LHCN-M2 (cell line): ENCODE measurements around the gene NUP188. TPM values are rescaled to one million over a fixed set of nuclear protein-coding genes. Genes with fewer than 3 reads are reported as not detected.

ENCODE experiments used
- DNase-seq: peaks from one replicate; pipeline ENCODE4 v3.0.0-alpha.2; 2012; ENCODE audit warnings: low read depth
- polyA plus RNA-seq: library from polyadenylated mRNA; unstranded; fragments of >200 nt; gene quantifications from one replicate; pipeline ENCODE4 v1.2.1, GENCODE V29; 2012; ENCODE audit warnings: missing spikeins
- total RNA-seq: library from RNA; depleted of rRNA; stranded (reverse); fragments of >200 nt; gene quantifications from 2 replicates; pipeline ENCODE4 v1.2.3, GENCODE V29; 2014; rRNA removed

The NUP188 gene, protein sequence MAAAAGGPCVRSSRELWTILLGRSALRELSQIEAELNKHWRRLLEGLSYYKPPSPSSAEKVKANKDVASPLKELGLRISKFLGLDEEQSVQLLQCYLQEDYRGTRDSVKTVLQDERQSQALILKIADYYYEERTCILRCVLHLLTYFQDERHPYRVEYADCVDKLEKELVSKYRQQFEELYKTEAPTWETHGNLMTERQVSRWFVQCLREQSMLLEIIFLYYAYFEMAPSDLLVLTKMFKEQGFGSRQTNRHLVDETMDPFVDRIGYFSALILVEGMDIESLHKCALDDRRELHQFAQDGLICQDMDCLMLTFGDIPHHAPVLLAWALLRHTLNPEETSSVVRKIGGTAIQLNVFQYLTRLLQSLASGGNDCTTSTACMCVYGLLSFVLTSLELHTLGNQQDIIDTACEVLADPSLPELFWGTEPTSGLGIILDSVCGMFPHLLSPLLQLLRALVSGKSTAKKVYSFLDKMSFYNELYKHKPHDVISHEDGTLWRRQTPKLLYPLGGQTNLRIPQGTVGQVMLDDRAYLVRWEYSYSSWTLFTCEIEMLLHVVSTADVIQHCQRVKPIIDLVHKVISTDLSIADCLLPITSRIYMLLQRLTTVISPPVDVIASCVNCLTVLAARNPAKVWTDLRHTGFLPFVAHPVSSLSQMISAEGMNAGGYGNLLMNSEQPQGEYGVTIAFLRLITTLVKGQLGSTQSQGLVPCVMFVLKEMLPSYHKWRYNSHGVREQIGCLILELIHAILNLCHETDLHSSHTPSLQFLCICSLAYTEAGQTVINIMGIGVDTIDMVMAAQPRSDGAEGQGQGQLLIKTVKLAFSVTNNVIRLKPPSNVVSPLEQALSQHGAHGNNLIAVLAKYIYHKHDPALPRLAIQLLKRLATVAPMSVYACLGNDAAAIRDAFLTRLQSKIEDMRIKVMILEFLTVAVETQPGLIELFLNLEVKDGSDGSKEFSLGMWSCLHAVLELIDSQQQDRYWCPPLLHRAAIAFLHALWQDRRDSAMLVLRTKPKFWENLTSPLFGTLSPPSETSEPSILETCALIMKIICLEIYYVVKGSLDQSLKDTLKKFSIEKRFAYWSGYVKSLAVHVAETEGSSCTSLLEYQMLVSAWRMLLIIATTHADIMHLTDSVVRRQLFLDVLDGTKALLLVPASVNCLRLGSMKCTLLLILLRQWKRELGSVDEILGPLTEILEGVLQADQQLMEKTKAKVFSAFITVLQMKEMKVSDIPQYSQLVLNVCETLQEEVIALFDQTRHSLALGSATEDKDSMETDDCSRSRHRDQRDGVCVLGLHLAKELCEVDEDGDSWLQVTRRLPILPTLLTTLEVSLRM (N-terminal part only)
- total RNA-seq: 61.6 and 80.0 TPM in 2 replicates
- polyA plus RNA-seq: 37.5 TPM

DNA sequence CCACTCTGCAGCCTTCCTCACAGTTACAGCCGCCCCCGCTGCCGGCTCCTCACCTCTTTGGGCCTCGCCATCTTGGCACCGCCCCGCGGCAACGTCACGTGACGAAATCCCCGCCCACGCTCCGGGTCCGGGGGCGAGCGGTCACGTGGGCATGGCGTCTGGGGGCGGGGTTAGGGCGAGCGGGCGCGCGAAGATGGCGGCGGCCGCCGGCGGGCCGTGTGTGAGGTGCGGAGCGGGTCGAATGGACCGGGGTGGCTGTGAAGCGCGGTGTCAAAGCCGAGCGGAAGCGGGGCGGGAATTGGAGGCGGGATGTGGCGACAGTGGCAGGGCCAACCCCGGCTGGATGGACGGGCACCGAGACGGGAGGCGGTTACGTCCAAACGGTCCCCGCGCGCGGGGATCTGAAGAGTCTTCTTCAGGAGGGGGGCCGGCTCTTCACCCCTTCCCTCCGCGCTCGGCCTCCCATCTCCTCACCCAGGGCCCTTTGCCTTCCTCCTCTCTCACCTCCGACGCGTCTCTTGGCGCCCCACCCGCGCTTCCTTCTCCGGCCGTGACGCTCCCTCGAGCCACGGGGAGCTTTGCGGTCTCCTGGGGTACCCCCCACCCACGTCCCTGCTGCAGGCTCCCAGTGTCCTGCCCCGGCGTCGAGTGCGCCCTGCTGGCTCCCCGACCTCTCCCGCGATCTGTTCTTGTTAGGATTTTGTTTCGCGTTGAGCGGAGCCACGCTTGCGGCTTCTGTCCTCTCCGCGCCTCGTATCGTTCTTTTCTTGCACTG, at the start of gene NUP188, which contains the start of gene DOLK:
Gene NUP188 (plus strand): TSS at position 173 of the 775 bp plus-strand sequence. CDS start 21 bp downstream, at position 194.
Gene DOLK (minus strand): TSS at position 77 of the 775 bp plus-strand sequence. CDS start 300 bp downstream, outside the sequence.
- DNase-seq: peak; percentile 89

- DNase-seq: no peak
Observed at GRCh38 chr9:128898382-128898781, 49.1 kb upstream of the NUP188 start.

GRCh38 chr9:128898845-128899565, 48.5 kb upstream of the NUP188 start:
- no peak for DNase-seq

DNA sequence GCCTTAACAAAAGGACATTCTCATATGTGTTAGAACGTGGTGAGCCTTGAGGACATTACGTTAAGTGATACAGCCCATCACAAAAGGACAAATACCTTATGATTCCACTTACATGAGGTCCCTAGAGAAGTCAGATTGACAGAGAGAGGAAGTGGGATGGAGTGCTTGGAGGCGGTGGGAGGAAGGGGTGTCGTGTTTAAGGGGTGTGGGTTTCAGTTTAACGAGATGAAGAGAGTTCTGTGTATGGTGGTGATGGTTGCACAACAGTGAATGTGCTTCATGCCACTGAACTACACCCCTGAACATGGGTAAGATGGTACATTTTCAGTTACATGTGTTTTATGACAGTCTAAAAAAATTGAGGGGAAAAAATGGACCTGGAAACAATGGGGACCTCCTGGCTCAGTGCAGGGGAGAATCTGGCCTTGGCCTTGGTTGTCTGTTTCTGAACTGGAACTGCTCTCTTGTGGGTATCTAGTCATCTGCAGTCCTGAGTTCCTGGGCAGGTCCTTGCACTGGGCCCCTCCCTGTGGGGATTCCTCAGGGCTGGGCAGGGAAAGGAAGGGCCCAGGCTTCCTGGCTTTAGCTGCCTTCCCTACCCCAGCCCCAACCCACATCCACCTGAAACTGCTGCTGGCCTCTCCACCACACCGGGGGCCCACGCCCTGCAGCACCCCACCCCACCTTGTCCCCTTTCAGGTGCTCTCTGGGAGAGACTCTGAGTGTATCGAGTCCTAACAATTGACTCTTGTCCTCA, 47.8 kb upstream of the NUP188 start:
- no peak for DNase-seq

DNA sequence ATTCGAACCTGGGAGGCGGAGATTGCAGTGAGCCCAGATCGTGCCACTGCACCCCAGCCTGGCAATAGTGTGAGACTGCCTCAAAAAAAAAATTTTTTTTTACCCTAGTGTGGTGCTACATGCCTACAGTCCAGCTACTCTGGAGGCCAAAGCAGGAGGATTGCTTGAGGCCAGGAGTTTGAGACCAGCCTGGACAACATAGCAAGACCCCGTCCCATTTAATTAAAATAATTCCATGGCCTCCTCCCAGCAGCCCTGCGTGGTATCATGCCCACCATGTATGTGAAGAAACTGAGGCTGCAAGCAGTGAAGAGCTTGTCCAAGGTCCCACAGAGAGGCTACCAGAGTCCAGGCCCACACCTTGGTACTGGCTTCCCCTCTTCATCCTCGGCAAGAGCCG, 46.1 kb upstream of the NUP188 start:
- DNase-seq: no peak

DNA sequence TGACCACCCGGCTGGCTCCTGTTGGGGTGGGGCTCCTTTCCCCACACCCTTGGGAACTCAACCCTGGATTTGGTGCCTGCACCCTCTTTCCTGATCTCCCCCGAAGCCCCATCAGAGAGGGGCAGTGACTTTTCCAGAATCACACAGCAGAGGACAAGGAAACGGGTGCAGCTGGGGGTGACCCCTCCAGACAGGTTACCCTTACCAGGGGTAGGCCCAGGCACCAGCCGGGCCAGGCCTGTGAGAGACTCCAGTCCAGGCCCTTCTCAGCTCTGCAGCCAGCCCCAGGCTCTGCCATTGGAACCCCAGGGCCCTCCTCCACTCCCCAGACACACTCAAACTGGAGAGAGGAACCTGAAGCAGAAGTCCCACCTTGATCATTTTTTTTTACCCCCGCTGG, 45.7 kb upstream of the NUP188 start:
- DNase-seq: no peak

DNA sequence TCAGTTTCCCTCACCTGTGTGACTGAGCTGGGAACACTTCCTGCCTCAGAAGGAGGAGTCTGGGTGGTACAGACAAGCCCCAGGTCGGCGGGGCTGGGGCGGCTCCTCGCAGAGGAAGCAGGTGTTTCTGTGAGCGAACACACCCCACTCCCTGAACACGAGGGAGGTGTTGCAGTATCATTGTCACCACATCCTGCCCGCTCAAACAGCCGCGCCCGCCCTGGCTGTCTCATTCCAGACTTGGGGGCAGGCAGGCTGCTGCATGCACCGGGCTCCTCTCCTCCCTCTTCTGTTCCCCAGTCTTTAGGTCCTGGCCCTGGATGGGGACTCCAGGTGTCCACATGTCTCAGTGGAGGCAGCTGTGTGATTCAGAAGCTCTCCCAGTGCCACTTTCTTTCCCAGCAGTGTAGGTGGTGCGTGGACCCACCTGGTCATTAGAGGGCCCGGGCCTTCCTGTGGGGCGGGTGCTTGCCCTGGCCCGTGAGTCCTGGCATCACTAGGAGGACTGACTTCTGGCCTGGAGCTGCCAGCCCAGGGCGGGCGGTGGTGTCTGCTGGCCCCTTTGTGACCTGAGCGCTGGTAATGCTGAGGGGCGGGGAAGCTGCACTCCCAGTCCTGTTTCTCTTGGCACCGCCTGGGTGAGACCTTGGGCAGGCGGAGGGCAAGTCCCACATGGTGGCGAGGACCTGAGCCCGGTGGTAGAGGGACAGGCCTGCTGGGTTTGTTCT, 45.0 kb upstream of the NUP188 start:
- DNase-seq: peak; percentile 34

- DNase-seq: no peak
Observed at GRCh38 chr9:128903079-128903461, 44.4 kb upstream of the NUP188 start.

DNA sequence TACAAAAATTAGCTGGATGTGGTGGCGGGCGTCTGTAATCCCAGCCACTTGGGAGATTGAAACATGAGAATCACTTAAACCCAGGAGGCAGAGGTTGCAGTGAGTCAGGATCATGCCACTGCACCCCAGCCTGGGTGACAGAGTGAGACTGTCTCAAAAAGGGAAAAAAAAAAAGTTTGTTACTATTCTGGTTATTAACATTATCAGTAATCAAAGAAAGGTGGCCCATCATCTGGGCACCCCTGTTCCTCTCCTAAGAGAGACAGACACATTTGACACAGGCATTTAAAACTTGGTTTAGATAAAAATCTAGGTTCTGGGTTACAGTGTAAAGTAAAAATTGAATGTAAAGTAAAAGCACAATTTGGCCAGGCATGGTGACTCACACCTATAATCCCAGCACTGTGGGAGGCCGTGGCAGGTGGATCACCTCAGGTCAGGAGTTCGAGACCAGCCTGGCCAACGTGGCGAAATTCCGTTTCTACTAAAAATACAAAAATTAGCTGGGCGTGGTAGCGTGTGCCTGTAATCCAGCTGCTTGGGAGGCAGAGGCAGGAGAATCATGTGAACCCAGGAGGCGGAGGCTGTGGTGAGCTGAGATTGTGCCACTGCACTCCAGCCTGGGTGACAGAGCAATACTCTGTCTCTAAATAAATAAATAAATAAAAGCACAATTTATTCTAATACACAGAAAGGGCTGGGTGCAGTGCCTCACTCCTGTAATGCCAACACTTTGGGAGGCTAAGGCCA, 43.5 kb upstream of the NUP188 start:
- peak; percentile 55 for DNase-seq

DNA sequence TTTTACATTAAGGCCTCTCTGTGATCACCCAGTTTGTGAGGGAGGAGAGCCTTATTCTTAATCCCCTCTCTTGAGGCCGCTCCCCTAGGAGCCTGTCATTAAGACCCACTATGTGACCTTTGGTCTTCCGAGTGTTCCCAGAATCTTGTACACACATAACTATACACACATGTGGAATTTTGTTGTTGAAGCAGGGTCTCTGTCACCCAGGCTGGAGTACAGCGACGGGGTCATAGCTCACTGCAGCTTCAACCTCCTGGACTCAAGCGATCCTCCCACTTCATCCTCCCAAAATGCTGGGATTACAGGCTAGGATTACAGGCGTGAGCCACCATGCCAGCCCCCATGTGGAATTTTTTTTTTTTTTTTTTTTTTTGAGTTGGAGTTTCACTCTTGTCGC, 41.5 kb upstream of the NUP188 start:
- DNase-seq: no peak

DNA sequence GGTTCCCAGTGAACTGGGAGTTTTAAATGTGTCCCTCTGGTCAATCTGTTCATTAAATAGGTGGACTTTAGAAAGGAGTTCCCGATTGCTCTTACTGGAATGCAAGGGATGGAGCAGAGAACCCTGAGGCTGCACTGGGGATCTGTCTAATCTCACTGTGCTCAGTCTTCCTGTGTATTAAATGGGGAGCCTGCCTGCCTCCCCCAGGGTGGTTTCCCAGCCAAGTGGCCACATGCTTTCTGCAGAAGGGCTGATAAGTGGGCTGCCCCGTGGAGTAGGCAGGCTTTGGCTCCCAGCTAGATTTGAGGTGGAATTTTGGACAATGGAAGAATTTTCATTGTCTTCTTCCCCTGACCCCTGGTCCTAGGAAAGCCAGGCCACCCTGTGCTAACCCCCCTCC, 40.8 kb upstream of the NUP188 start:
- DNase-seq: no peak

GRCh38 chr9:128908372-128908771, 39.1 kb upstream of the NUP188 start:
- no peak for DNase-seq

GRCh38 chr9:128909859-128910258, 37.6 kb upstream of the NUP188 start:
- no peak for DNase-seq

DNA sequence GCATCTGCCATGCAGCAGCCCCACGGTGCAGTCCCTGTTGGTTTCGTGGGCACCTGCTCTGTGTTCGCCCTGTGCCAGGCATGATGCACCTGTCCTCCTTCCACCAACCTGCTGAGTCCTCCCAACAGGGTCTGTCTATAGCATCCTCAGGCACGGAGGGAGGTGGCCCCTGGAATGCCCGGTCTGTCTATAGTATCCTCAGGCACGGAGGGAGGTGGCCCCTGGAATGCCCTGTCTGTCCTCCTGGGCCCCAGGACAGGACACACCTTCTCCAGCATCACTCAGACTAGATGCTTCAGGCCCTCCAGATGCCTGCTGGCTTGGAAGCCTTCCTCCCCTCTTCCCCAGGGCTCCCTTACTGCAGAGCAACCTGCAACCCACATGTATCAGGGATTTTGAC, 36.6 kb upstream of the NUP188 start:
- DNase-seq: no peak

DNA sequence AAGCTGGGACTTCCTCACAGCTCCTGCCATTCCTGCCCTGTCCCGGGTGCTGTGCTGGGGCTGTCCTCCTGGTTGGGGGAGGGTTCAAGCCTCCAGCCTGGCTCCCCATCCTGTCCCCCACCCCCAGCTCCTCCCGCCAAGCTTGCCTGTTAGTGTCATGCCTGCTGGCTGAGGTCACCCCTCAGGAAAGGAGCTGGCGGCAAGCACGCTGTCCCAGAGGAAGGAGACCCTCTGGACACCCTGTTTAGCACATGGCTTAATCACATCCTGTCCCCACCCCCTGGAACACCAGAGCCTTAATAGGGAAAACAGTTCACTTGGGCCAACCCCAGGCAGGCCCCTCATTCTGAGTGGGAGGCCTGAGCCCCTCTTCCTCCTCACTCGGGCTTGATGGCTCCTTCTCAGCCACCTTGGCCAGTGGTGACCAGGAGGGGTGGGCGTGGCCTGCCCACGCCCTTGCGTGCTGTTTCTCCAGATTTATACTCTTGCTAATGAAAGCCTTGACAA, 35.9 kb upstream of the NUP188 start:
- peak; percentile 69 for DNase-seq

- DNase-seq: peak; percentile 80
Observed at GRCh38 chr9:128912270-128912853, 35.1 kb upstream of the NUP188 start.
